ENCODE results near the gene MYO18A.

MYO18A gene

DNA sequence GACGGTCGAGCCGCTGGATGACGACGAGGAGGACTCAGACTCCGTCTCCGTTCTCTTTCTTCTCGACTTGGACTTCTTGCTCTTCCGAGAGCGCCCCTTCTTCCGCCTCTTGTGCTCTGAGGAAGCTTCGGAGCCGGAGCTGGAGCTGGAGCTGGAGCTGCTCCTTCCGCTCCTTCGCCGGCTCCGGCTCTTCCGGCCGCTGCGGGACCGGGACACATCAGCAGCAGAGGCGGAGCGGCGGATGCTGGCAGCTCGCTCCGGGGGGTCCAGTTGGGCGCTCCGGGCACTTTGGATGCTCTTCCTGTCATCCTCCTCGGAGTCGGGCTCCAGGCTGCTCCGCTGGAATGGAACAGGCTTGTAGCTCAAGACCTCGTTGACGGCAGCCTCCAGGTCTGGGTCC is 100.3 kb downstream of the MYO18A start:
- no peak overlapping the region for H3K4me2 ChIP-seq
- 0 out of 2 replicates have a peak overlapping the region, but pooled peaks have one; percentile 4 for H3K27ac ChIP-seq
- H4K20me1 ChIP-seq = peaks cover 97% of the 10 kb centered on the region
- no peak overlapping the region for H3K9ac ChIP-seq
- H3K4me1 ChIP-seq = peaks cover 33% of the 10 kb centered on the region
- H3K4me3 ChIP-seq = no peak overlapping the region
- no peaks in the 10 kb centered on the region for H3K27me3 ChIP-seq
- no peaks in the 10 kb centered on the region for H3K9me3 ChIP-seq
- no peak for TF ChIP-seq Cebpa-rat (IDR thresholded peaks at IDR 0.05)
- peaks cover 100% of the 10 kb centered on the region for H3K36me3 ChIP-seq

DNA sequence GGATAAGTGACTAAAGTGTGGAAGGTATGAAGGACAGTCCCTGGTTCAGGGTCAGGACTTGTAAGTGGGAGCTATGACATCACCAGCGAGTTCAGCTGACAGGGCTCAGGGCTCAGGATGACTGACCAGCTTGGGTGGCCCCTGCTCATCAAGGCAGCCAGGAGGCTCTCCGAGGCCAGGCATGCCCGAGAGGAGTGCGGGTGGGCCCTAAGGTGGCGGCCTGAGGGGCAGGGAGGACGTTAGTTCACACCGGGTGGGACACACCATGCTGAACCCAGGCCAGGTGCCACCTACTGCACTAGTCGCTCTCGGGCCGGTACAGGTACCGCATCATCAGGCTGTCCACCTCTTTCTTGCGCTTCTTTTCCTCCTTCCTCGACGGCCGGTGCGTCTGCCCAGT is 100.8 kb downstream of the MYO18A start:
- no peak for TF ChIP-seq Cebpa-rat (IDR thresholded peaks at IDR 0.05)
- Histone ChIP-seq H3K4me1 (peaks cover 33% of the 10 kb centered on the region), H3K9me3 (no peaks in the 10 kb centered on the region), H3K4me3 (no peak overlapping the region), H3K4me2 (no peak overlapping the region), H4K20me1 (peaks cover 97% of the 10 kb centered on the region), H3K27ac (no peak overlapping the region), H3K36me3 (peaks cover 100% of the 10 kb centered on the region), H3K9ac (no peak overlapping the region), H3K27me3 (no peaks in the 10 kb centered on the region)

DNA sequence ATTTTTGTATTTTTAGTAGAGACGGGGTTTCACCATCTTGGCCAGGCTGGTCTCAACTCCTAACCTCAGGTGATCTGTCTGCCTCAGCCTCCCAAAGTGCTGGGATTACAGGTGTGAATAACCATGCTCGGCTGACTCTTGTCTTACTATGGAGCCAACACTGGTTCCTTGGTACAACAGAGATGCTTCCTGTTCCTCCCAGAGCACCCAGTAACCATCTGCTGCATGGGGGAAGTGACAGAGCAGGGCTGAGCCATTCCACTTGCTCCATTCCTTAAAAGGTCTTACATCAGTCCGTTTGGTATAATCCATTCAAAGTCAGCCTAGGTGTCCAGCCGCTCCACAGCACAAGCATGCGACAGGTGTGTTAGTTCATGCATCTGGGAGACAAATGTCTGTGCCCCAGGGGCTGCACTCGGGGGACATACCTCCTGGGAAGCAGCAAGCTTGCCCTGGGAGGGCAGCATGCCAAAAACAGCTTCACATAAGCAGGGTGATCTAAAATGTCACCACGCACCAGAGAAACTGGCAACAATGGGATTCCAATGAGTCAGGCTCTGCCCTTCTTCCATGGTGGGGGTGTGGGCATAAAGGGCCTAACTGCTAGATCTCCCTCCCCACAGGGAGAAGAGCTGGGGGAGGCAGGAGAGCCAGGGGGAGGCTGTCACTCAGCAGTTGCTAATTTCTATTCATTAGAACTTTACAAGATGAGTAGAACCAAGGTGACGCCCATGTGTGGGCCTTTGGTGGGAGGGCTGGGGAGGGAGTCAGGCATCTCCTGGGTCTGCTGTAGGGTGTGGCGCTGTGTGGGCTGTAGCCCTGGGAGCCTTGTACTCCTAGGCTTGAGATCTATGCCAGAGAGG is 101.8 kb downstream of the MYO18A start:
- H3K4me1 ChIP-seq = peaks cover 30% of the 10 kb centered on the region
- H3K27me3 ChIP-seq = no peaks in the 10 kb centered on the region
- no peak overlapping the region for H3K4me2 ChIP-seq
- no peak overlapping the region for H3K9ac ChIP-seq
- no peak for TF ChIP-seq Cebpa-rat (IDR thresholded peaks at IDR 0.05)
- peaks cover 96% of the 10 kb centered on the region for H3K36me3 ChIP-seq
- H3K4me3 ChIP-seq = no peak overlapping the region
- H3K9me3 ChIP-seq = no peaks in the 10 kb centered on the region
- H3K27ac ChIP-seq = 0 out of 2 replicates have a peak overlapping the region, but pooled peaks have one; percentile 4
- H4K20me1 ChIP-seq = peaks cover 97% of the 10 kb centered on the region

DNA sequence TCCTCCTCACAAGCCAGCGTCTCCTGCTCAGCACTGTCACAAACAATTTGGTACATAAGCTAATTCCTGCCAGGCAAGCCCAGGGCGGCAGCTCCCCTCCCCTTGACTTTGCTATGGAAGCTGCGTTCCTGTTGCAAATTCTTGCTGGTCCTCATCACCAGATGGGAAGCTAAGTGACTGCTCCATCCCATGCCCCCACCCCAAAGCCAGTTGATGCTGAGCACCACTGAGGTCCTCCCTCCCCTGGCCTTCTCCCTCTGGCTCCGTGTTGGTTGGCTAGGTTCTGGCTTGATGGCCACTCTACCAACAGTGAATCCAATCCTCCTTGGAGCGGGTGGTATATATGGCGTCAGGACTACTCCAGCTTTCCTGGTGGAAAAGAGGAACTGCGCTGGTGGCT is 102.9 kb downstream of the MYO18A start:
- H3K4me2 ChIP-seq = no peak overlapping the region
- no peak overlapping the region for H3K4me3 ChIP-seq
- TF ChIP-seq Cebpa-rat (IDR thresholded peaks at IDR 0.05) = no peak
- H3K27ac ChIP-seq = no peak overlapping the region
- H3K9me3 ChIP-seq = no peaks in the 10 kb centered on the region
- peaks cover 97% of the 10 kb centered on the region for H4K20me1 ChIP-seq
- peaks cover 30% of the 10 kb centered on the region for H3K4me1 ChIP-seq
- H3K9ac ChIP-seq = no peak overlapping the region
- H3K36me3 ChIP-seq = peaks cover 85% of the 10 kb centered on the region
- no peaks in the 10 kb centered on the region for H3K27me3 ChIP-seq

DNA sequence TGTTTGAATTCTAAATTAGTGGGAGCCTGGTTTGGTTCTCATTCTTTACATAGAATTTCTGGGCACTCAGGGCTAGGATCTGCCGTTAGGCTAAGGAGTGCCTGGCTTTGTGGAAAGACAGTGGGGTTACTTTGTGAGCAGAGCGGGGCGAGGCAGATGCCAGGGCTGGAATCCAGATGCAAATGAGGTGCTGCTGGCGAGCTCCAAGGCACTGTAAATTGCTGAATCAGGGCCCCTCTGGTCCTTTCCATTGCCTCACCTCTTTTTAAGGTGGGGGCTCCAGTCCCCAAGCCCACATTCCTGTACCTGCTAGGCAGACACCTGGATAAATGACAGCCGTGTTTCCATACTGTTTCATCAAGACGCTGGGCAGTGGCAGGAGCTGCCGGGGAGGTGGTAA is 103.5 kb downstream of the MYO18A start:
- no peak overlapping the region for H3K4me2 ChIP-seq

DNA sequence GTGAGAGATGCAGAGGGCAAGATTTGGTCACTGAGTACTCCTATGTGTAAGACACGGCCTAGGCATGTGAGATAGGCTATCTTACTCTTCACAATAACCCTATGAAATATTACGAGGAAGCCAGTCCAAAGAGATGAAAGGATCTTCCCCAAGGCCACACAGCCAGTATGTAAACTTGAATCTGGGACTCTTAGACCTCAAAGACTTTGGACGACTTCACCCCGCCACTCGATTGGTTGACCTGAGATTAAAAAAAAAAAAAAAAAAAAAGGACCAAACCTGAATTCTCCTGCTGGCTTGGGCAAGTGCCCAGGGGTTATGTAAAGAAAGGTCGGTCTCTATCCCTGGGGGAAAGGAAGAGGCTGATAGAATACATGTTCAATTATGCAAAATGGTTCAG is 104.1 kb downstream of the MYO18A start:
- H3K4me3 ChIP-seq = no peak overlapping the region
- no peak overlapping the region for H3K4me2 ChIP-seq
- H3K27ac ChIP-seq = no peak overlapping the region
- no peak for TF ChIP-seq Cebpa-rat (IDR thresholded peaks at IDR 0.05)
- H3K9me3 ChIP-seq = no peaks in the 10 kb centered on the region
- no peak overlapping the region for H3K9ac ChIP-seq
- no peaks in the 10 kb centered on the region for H3K27me3 ChIP-seq
- H3K4me1 ChIP-seq = peaks cover 38% of the 10 kb centered on the region
- peaks cover 94% of the 10 kb centered on the region for H4K20me1 ChIP-seq
- H3K36me3 ChIP-seq = peaks cover 73% of the 10 kb centered on the region

More for the DNA sequence above, 103.5 kb downstream of the MYO18A start:
- H3K9ac ChIP-seq = no peak overlapping the region
- H3K27me3 ChIP-seq = no peaks in the 10 kb centered on the region
- TF ChIP-seq Cebpa-rat (IDR thresholded peaks at IDR 0.05) = no peak
- H3K4me3 ChIP-seq = no peak overlapping the region
- no peak overlapping the region for H3K27ac ChIP-seq
- peaks cover 32% of the 10 kb centered on the region for H3K4me1 ChIP-seq
- H4K20me1 ChIP-seq = peaks cover 94% of the 10 kb centered on the region
- H3K9me3 ChIP-seq = no peaks in the 10 kb centered on the region
- peaks cover 79% of the 10 kb centered on the region for H3K36me3 ChIP-seq

DNA sequence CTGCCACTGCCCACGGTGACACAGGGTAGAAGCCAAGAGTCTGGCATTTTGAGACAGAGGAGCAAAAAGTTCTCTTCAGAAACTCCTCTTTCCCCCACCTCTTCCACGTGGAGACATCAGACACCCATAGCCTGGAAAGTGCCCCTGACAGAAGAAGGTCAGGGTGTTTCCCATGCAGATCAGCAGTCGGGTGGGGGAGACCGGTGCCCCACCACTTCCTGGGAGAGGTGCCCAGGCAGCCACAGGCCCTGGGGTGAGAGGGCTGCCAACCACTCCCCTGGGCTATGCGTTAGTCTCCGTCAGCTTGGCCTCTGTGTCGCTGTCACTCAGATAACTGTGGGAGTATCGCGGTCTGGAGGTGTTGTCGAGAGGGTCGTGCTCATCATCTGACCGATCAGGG is 105.7 kb downstream of the MYO18A start:
- H3K9me3 ChIP-seq = no peaks in the 10 kb centered on the region
- no peak overlapping the region for H3K4me2 ChIP-seq
- peaks cover 57% of the 10 kb centered on the region for H3K36me3 ChIP-seq
- H3K27ac ChIP-seq = no peak overlapping the region
- H3K4me3 ChIP-seq = no peak overlapping the region
- TF ChIP-seq Cebpa-rat (IDR thresholded peaks at IDR 0.05) = no peak
- H3K27me3 ChIP-seq = no peaks in the 10 kb centered on the region
- H4K20me1 ChIP-seq = peaks cover 80% of the 10 kb centered on the region
- H3K9ac ChIP-seq = no peak overlapping the region
- peaks cover 54% of the 10 kb centered on the region for H3K4me1 ChIP-seq

DNA sequence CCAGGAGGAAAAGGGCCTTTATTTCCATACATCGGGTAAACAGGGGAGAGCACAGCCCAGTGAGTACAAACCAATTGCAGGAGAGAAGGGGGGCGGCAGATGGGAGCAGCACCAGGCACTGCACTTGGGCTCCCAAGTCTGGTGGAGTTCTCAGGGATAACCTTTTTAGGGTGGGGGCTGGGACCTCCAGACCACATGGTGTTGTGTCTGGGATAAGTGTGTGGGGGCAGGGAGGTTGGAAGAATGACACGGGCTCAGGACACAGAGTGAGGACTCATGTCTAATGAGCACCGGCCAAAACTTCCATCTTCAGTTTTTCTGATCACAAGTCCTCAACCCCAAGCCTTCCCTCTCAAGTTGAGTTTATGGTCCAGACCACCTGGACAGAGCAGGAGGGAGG is 106.7 kb downstream of the MYO18A start:
- TF ChIP-seq Cebpa-rat (IDR thresholded peaks at IDR 0.05) = no peak
- Histone ChIP-seq H3K9ac (no peak overlapping the region), H3K4me1 (peaks cover 62% of the 10 kb centered on the region), H3K36me3 (peaks cover 47% of the 10 kb centered on the region), H3K27me3 (no peaks in the 10 kb centered on the region), H3K4me3 (no peak overlapping the region), H3K9me3 (no peaks in the 10 kb centered on the region), H4K20me1 (peaks cover 70% of the 10 kb centered on the region), H3K27ac (0 out of 2 replicates have a peak overlapping the region, but pooled peaks have one; percentile 46), H3K4me2 (no peak overlapping the region)

DNA sequence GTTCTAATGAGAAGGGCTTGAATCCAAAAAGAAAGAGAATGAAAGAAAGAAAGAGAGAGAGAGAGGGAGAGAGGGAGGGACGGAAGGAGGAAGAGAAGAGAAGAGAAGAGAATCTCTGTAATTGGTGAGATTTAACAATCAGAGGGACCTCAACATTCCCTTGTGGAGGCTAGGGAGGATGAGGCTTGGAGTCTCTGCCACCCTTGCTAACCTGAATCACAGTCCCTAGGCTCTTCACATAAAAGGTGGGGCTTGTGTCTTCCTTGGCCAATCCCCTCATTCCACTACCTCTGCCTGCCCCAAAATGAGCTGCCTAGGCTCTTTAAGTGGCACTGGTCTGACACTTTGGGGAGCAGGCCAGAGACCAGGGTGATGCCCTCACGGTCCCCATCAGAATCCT is 107.2 kb downstream of the MYO18A start:
- no peak overlapping the region for H3K4me2 ChIP-seq
- no peaks in the 10 kb centered on the region for H3K27me3 ChIP-seq
- TF ChIP-seq Cebpa-rat (IDR thresholded peaks at IDR 0.05) = no peak

DNA sequence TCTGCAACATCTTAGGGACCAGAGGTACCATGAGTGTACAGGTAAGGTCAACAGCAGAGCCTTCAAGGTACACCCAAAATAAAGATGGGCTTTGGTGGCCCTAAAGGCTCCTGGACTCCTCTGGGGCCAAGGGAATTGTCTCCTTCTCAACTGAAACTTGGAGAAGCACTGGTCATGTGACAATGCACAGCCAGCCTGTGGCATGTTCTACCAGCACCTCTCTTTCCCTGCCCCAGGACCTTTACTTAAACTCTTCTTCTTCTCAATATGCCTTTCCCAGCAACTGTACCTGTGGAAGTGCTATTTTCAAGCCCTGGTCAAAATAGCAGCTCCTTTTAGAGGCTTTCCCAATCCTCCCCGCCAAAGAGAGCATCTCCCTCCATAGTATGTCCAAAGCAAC is 108.9 kb downstream of the MYO18A start:
- no peak for TF ChIP-seq Cebpa-rat (IDR thresholded peaks at IDR 0.05)
- Histone ChIP-seq H3K27me3 (no peaks in the 10 kb centered on the region), H3K36me3 (peaks cover 25% of the 10 kb centered on the region), H3K4me1 (peaks cover 62% of the 10 kb centered on the region), H3K4me2 (peak overlapping the region; percentile 62), H3K27ac (no peak overlapping the region), H3K9ac (no peak overlapping the region), H4K20me1 (peaks cover 48% of the 10 kb centered on the region), H3K4me3 (no peak overlapping the region), H3K9me3 (no peaks in the 10 kb centered on the region)

More for the DNA sequence above, 107.2 kb downstream of the MYO18A start:
- Histone ChIP-seq H3K4me1 (peaks cover 62% of the 10 kb centered on the region), H3K9ac (no peak overlapping the region), H3K4me3 (no peak overlapping the region), H3K9me3 (no peaks in the 10 kb centered on the region), H4K20me1 (peaks cover 65% of the 10 kb centered on the region), H3K27ac (0 out of 2 replicates have a peak overlapping the region, but pooled peaks have one; percentile 46), H3K36me3 (peaks cover 42% of the 10 kb centered on the region)
